Gastroesophageal sphincter (tissue), 4 donors: ENCODE results near the gene UPP2. TPM values are rescaled to one million over a fixed set of nuclear protein-coding genes. Genes with fewer than 3 reads are reported as not detected.

Experiments used
- ATAC-seq: fragments of 150-250 bp; one replicate; pipeline ENCODE4 v1.9.1; 2016; ENCODE audit warnings: mild to moderate bottlenecking, moderate library complexity
- H3K27ac ChIP-seq, 4 donors: fragments of 200-600 bp; sonication (generic) in 3 of 4; 1 replicate in 3 of 4; 2 replicates in 1 of 4; pipeline ENCODE4 v1.5.1; 2016 to 2019
- H3K27me3 ChIP-seq: fragments of 200-600 bp; sonication (generic); one replicate; pipeline ENCODE4 v1.5.1; 2019
- H3K36me3 ChIP-seq, 2 donors: fragments of 200-600 bp; sonication (generic); one replicate each; pipeline ENCODE4 v1.5.1; 2019; ENCODE audit warnings: control low read depth in 1 of 2
- H3K4me1 ChIP-seq, 3 donors: fragments of 200-600 bp; sonication (generic); 1 replicate in 2 of 3; 2 replicates in 1 of 3; pipeline ENCODE4 v1.5.1; 2016 to 2019; ENCODE audit warnings: control low read depth in 2 of 3
- H3K4me3 ChIP-seq, 2 donors: fragments of 200-600 bp; sonication (generic); one replicate each; pipeline ENCODE4 v1.5.1; 2019; ENCODE audit warnings: mild to moderate bottlenecking in 1 of 2, moderate library complexity in 1 of 2
- H3K9me3 ChIP-seq, 3 donors: fragments of 200-600 bp; sonication (generic); one replicate each; pipeline ENCODE4 v1.5.1; 2017 to 2019; ENCODE audit warnings: control low read depth in 2 of 3
- EP300 ChIP-seq: sonication (generic); formaldehyde crosslinking; IDR thresholded peaks from one replicate; pipeline ENCODE4 v1.6.1; 2017; ENCODE audit warnings: antibody characterized with exemption, mild to moderate bottlenecking
- POLR2A ChIP-seq, 2 donors: fragments of 450-650 bp; IDR thresholded peaks; one replicate each; pipeline ENCODE4 v1.6.1; 2017; ENCODE audit warnings: antibody characterized with exemption in 2 of 2, mild to moderate bottlenecking in 2 of 2, moderate library complexity in 1 of 2
- POLR2AphosphoS5 ChIP-seq: sonication (generic); formaldehyde crosslinking; IDR thresholded peaks from one replicate; pipeline ENCODE4 v1.6.1; 2017; ENCODE audit warnings: antibody characterized with exemption
- WGBS, 2 donors: methylation state at CpG; one replicate each; pipeline ENCODE4 v1.1.5; 2018; ENCODE audit warnings: low coverage in 1 of 2; 5-methylcytosine and 5-hydroxymethylcytosine counted together
- total RNA-seq, 4 donors: library from RNA; depleted of rRNA; stranded (reverse); fragments of >200 nt; gene quantifications; one replicate each; pipeline ENCODE4 v1.1.0, GENCODE V29; 2016
- TF ChIP-seq, protein P1 (sequence below), 4 experiments: fragments of 200-600 bp in 2 of 4; fragments of 450-650 bp in 2 of 4; sonication (generic) in 1 of 4; IDR thresholded peaks; one replicate each; pipeline ENCODE4 v1.5.1; 2017 to 2019; ENCODE audit warnings: antibody characterized with exemption in 4 of 4, mild to moderate bottlenecking in 2 of 4, moderate library complexity in 2 of 4

The UPP2 gene
- total RNA-seq, 4 donors from 2014 or later = 0.35 TPM; not detected in 3

DNA sequence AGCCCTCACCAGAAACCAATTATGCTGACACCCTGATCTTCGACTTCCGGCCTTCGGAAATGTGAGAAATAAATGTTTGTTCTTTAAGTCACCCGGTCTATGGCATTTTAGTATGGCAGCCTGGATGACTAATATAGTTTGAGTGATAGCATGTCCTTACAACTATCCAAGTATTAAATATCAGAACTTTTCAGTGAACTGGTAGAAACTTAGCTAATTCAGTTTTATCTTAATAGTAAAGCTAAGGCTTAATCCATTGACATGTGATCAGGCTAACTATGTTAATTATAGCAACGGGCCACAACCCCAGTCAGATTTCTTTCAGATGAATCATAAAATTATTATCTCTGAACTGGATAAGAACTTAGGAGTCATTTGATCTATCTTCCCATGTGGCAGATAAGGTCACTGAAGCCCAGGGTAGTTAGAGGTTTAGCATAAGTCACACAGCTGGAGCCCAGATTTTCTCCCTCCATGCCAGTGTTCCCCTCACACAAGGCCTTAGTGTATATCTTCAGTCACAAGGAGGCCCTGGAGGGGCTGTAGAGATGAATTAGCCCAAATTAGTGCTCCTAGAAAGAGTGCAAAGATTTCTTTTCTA lies 40.7 kb upstream of the UPP2 start:
- Histone ChIP-seq H3K27me3 (no peaks in the 10 kb centered on the region), H3K9me3 (no peaks in the 10 kb centered on the region), H3K27ac (no peak overlapping the region), H3K4me3 (no peak overlapping the region), H3K4me1 (no peaks in the 10 kb centered on the region), H3K36me3 (no peaks in the 10 kb centered on the region)
- TF ChIP-seq, protein P1, sequence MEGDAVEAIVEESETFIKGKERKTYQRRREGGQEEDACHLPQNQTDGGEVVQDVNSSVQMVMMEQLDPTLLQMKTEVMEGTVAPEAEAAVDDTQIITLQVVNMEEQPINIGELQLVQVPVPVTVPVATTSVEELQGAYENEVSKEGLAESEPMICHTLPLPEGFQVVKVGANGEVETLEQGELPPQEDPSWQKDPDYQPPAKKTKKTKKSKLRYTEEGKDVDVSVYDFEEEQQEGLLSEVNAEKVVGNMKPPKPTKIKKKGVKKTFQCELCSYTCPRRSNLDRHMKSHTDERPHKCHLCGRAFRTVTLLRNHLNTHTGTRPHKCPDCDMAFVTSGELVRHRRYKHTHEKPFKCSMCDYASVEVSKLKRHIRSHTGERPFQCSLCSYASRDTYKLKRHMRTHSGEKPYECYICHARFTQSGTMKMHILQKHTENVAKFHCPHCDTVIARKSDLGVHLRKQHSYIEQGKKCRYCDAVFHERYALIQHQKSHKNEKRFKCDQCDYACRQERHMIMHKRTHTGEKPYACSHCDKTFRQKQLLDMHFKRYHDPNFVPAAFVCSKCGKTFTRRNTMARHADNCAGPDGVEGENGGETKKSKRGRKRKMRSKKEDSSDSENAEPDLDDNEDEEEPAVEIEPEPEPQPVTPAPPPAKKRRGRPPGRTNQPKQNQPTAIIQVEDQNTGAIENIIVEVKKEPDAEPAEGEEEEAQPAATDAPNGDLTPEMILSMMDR (IDR thresholded peaks at IDR 0.05) = no peak
- TF ChIP-seq EP300 (no peak), POLR2A (IDR thresholded peaks at IDR 0.05) (no peak), POLR2AphosphoS5 (no peak)
- 74 to 77% methylated on average over 5 of the region's 5 CpGs for WGBS, 2 donors
- ATAC-seq = no peak

DNA sequence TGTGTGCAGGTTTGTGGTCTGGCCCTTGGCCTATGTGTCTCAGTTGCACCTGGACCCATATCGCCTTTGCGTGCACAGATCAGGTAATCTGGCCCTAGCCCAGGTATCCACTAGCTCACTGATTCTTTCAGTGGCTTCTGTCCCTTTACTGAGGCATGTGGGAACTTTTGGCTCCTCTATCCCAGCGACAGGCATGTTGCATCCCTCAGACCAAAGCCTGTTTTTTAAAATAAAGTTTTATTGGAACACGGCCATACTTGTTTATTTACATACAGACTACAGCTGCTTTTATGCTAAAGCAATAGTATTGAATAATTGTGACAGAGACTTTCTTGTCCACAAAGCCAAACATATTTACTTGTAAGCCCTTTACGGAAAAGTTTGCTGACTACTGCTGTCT lies 39.9 kb upstream of the UPP2 start:
- no peaks in the 10 kb centered on the region for H3K9me3 ChIP-seq
- no peak for ATAC-seq
- H3K4me3 ChIP-seq = no peak overlapping the region
- 85% methylated on average over 4 to 5 of the region's 5 CpGs for WGBS, 2 donors
- no peak for TF ChIP-seq POLR2AphosphoS5
- TF ChIP-seq POLR2A (IDR thresholded peaks at IDR 0.05) = no peak
- TF ChIP-seq, protein P1 (IDR thresholded peaks at IDR 0.05) = no peak
- TF ChIP-seq EP300 = no peak
- H3K36me3 ChIP-seq = no peaks in the 10 kb centered on the region
- no peak overlapping the region for H3K27ac ChIP-seq
- no peaks in the 10 kb centered on the region for H3K27me3 ChIP-seq
- no peaks in the 10 kb centered on the region for H3K4me1 ChIP-seq

DNA sequence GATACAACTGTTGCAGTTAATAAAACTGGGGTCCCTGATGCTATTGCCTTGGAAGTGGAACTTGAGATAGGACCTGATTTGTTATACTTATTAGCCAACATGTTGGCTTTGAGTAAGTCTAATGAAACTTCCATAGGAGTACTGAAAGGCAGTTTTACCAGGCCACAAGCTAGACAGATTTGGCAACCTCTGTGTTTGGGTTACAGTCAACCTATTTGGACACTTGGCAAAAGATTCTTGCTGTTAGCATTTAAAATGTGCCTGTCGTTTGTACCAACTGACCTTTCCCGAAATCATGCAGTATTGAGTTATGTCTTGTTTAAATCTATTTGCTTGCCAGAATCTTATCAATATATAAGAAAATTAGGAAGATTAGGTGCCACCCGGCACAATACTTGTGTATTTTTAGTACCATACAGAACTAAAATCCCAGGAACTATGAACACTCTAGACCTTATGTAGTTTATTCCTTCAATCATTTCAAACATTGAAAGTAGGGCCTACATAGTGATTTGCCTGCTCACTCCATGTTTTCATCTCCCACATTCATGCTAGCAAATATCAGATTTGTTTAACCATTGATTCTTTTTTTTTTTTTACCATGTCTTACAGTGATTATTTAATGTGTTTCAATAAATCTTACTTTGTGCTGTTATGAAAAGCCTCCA lies 35.5 kb upstream of the UPP2 start:
- H3K4me3 ChIP-seq = no peak overlapping the region
- H3K9me3 ChIP-seq = no peaks in the 10 kb centered on the region
- no peaks in the 10 kb centered on the region for H3K27me3 ChIP-seq
- ATAC-seq = no peak
- no peaks in the 10 kb centered on the region for H3K4me1 ChIP-seq
- WGBS, 2 donors = 71 to 79% methylated on average over 2 to 3 of the region's 3 CpGs
- TF ChIP-seq POLR2A (IDR thresholded peaks at IDR 0.05) (no peak), POLR2AphosphoS5 (no peak)
- TF ChIP-seq, protein P1 (IDR thresholded peaks at IDR 0.05) = no peak
- H3K36me3 ChIP-seq = no peaks in the 10 kb centered on the region
- no peak overlapping the region for H3K27ac ChIP-seq

DNA sequence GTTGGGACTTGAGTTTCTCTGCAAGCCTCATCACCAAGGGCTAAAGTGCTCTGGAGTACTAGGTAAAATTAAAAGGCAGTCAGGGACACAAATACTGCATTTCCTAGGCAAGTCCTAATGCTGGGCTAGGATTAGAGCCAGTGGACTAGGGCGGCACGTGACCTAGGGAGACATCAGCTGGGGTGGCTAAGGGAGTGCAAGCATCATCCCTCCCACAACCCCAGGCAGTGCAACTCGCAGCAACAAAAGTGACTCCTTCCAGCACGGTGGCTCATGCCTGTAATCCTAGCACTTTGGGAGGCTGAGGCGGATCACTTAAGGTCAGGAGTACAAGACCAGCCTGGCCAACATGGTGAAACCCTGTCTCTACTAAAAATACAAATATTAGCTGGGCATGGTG lies 30.7 kb upstream of the UPP2 start:
- no peak for ATAC-seq
- 90% methylated on average over 2 of the region's 5 CpGs; no CpG with 5 or more reads in 1 of the 2 donors for WGBS, 2 donors
- H3K4me3 ChIP-seq = no peak overlapping the region
- H3K4me1 ChIP-seq = no peaks in the 10 kb centered on the region
- H3K9me3 ChIP-seq = no peaks in the 10 kb centered on the region
- no peak for TF ChIP-seq POLR2AphosphoS5
- no peak for TF ChIP-seq POLR2A (IDR thresholded peaks at IDR 0.05)
- TF ChIP-seq, protein P1 (IDR thresholded peaks at IDR 0.05) = no peak
- no peak for TF ChIP-seq EP300
- H3K36me3 ChIP-seq = no peaks in the 10 kb centered on the region
- no peaks in the 10 kb centered on the region for H3K27me3 ChIP-seq
- no peak overlapping the region for H3K27ac ChIP-seq

DNA sequence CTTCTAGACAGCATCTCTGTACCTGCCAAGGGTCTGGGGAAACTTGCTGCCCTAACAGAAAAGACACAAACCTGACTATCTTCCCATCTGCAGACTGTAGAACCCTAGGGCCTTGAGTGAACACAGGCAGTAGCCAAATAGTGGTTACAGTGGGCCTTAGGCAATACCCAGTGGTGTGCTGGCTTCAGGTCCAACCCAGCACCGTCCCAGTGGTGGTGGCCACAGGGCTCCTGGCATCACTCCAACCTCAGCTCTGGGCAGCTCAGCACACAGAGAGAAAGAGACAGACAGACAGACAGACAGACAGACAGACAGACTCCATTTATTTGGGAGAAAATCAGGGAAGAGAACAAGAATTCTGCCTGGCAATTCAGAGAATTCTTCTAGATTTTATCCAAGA lies 29.3 kb upstream of the UPP2 start:
- TF ChIP-seq EP300 (no peak), POLR2AphosphoS5 (no peak), POLR2A (IDR thresholded peaks at IDR 0.05) (no peak)
- TF ChIP-seq, protein P1 (IDR thresholded peaks at IDR 0.05) = no peak
- Histone ChIP-seq H3K9me3 (peaks cover 0 to 4% (median 0%) of the 10 kb centered on the region in 3 donors), H3K27me3 (no peaks in the 10 kb centered on the region), H3K4me3 (no peak overlapping the region), H3K36me3 (no peaks in the 10 kb centered on the region), H3K4me1 (no peaks in the 10 kb centered on the region), H3K27ac (no peak overlapping the region)
- no CpG with 5 or more reads among the region's 1 CpG for WGBS, 2 donors
- no peak for ATAC-seq
